ENCODE results near the gene C15orf62.

Gene C15orf62

GRCh38 chr15:40769274-40770146, at the start of gene C15orf62:
Gene C15orf62, plus strand, starts transcription at chr15:40769980. Its CDS starts 516 bp downstream, at chr15:40770496.
- H3K9me3 Mint-ChIP-seq, result no peaks in the 10 kb centered on the region
- H3K36me3 Mint-ChIP-seq, result peaks cover 26% of the 10 kb centered on the region
- H3K27me3 Mint-ChIP-seq, result no peaks in the 10 kb centered on the region
- peaks cover 58% of the 10 kb centered on the region for H3K4me1 Mint-ChIP-seq
- peak within 1 kb of the TSS; percentile 93 for H3K27ac Mint-ChIP-seq
- peak; percentile 92 for ATAC-seq
- H3K4me3 Mint-ChIP-seq, result peak within 1 kb of the TSS; percentile 69

GRCh38 chr15:40721701-40722100, 48.1 kb upstream of the C15orf62 start:
- Mint-ChIP-seq H3K27ac (no peak overlapping the region), H3K36me3 (peaks cover 6% of the 10 kb centered on the region), H3K27me3 (no peaks in the 10 kb centered on the region), H3K4me3 (no peak overlapping the region), H3K9me3 (no peaks in the 10 kb centered on the region), H3K4me1 (no peaks in the 10 kb centered on the region)
- no peak for ATAC-seq

- Mint-ChIP-seq H3K27ac (no peak overlapping the region), H3K4me3 (no peak overlapping the region), H3K27me3 (no peaks in the 10 kb centered on the region), H3K9me3 (no peaks in the 10 kb centered on the region), H3K36me3 (peaks cover 6% of the 10 kb centered on the region), H3K4me1 (no peaks in the 10 kb centered on the region)
- ATAC-seq, result no peak
Observed at GRCh38 chr15:40722354-40722753, 47.4 kb upstream of the C15orf62 start.

GRCh38 chr15:40722934-40723333, 46.8 kb upstream of the C15orf62 start:
- H3K4me3 Mint-ChIP-seq, result no peak overlapping the region
- no peaks in the 10 kb centered on the region for H3K9me3 Mint-ChIP-seq
- no peak overlapping the region for H3K27ac Mint-ChIP-seq
- H3K4me1 Mint-ChIP-seq, result no peaks in the 10 kb centered on the region
- no peak for ATAC-seq
- no peaks in the 10 kb centered on the region for H3K27me3 Mint-ChIP-seq
- peaks cover 6% of the 10 kb centered on the region for H3K36me3 Mint-ChIP-seq

- ATAC-seq, result no peak
- Mint-ChIP-seq H3K4me1 (no peaks in the 10 kb centered on the region), H3K27ac (no peak overlapping the region), H3K9me3 (no peaks in the 10 kb centered on the region), H3K4me3 (no peak overlapping the region), H3K36me3 (peaks cover 12% of the 10 kb centered on the region), H3K27me3 (no peaks in the 10 kb centered on the region)
Observed at GRCh38 chr15:40723919-40724318, 45.9 kb upstream of the C15orf62 start.

GRCh38 chr15:40731034-40731433, 38.7 kb upstream of the C15orf62 start:
- ATAC-seq, result no peak
- H3K27ac Mint-ChIP-seq, result no peak overlapping the region
- H3K27me3 Mint-ChIP-seq, result no peaks in the 10 kb centered on the region
- no peaks in the 10 kb centered on the region for H3K4me1 Mint-ChIP-seq
- H3K4me3 Mint-ChIP-seq, result no peak overlapping the region
- no peaks in the 10 kb centered on the region for H3K9me3 Mint-ChIP-seq
- H3K36me3 Mint-ChIP-seq, result peaks cover 28% of the 10 kb centered on the region

GRCh38 chr15:40736575-40736974, 33.2 kb upstream of the C15orf62 start:
- Mint-ChIP-seq H3K27me3 (no peaks in the 10 kb centered on the region), H3K9me3 (no peaks in the 10 kb centered on the region), H3K36me3 (peaks cover 16% of the 10 kb centered on the region), H3K4me3 (no peak overlapping the region), H3K4me1 (no peaks in the 10 kb centered on the region), H3K27ac (no peak overlapping the region)
- no peak for ATAC-seq

GRCh38 chr15:40737048-40737447, 32.7 kb upstream of the C15orf62 start:
- H3K9me3 Mint-ChIP-seq, result no peaks in the 10 kb centered on the region
- no peak for ATAC-seq
- H3K27me3 Mint-ChIP-seq, result no peaks in the 10 kb centered on the region
- H3K36me3 Mint-ChIP-seq, result peaks cover 16% of the 10 kb centered on the region
- no peak overlapping the region for H3K4me3 Mint-ChIP-seq
- H3K4me1 Mint-ChIP-seq, result no peaks in the 10 kb centered on the region
- no peak overlapping the region for H3K27ac Mint-ChIP-seq

- no peak overlapping the region for H3K27ac Mint-ChIP-seq
- H3K27me3 Mint-ChIP-seq, result no peaks in the 10 kb centered on the region
- H3K9me3 Mint-ChIP-seq, result no peaks in the 10 kb centered on the region
- no peak overlapping the region for H3K4me3 Mint-ChIP-seq
- ATAC-seq, result no peak
- peaks cover 22% of the 10 kb centered on the region for H3K36me3 Mint-ChIP-seq
- no peaks in the 10 kb centered on the region for H3K4me1 Mint-ChIP-seq
Observed at GRCh38 chr15:40739047-40739446, 30.7 kb upstream of the C15orf62 start.

- no peak overlapping the region for H3K27ac Mint-ChIP-seq
- H3K9me3 Mint-ChIP-seq, result no peaks in the 10 kb centered on the region
- H3K4me1 Mint-ChIP-seq, result no peaks in the 10 kb centered on the region
- H3K27me3 Mint-ChIP-seq, result no peaks in the 10 kb centered on the region
- H3K36me3 Mint-ChIP-seq, result peaks cover 22% of the 10 kb centered on the region
- no peak overlapping the region for H3K4me3 Mint-ChIP-seq
- no peak for ATAC-seq
Observed at GRCh38 chr15:40739854-40740253, 29.9 kb upstream of the C15orf62 start.

GRCh38 chr15:40743485-40743901, 26.3 kb upstream of the C15orf62 start:
- H3K4me1 Mint-ChIP-seq, result no peaks in the 10 kb centered on the region
- no peaks in the 10 kb centered on the region for H3K27me3 Mint-ChIP-seq
- ATAC-seq, result no peak
- no peak overlapping the region for H3K4me3 Mint-ChIP-seq
- H3K36me3 Mint-ChIP-seq, result peaks cover 22% of the 10 kb centered on the region
- H3K27ac Mint-ChIP-seq, result no peak overlapping the region
- no peaks in the 10 kb centered on the region for H3K9me3 Mint-ChIP-seq

- no peaks in the 10 kb centered on the region for H3K9me3 Mint-ChIP-seq
- H3K36me3 Mint-ChIP-seq, result peaks cover 17% of the 10 kb centered on the region
- no peak overlapping the region for H3K4me3 Mint-ChIP-seq
- no peaks in the 10 kb centered on the region for H3K27me3 Mint-ChIP-seq
- no peak overlapping the region for H3K27ac Mint-ChIP-seq
- no peak for ATAC-seq
- H3K4me1 Mint-ChIP-seq, result no peaks in the 10 kb centered on the region
Observed at GRCh38 chr15:40743921-40744814, 25.6 kb upstream of the C15orf62 start.

GRCh38 chr15:40744815-40745152, 25.0 kb upstream of the C15orf62 start:
- H3K36me3 Mint-ChIP-seq, result peaks cover 21% of the 10 kb centered on the region

GRCh38 chr15:40746916-40747418, 22.8 kb upstream of the C15orf62 start:
- Mint-ChIP-seq H3K9me3 (no peaks in the 10 kb centered on the region), H3K4me1 (no peaks in the 10 kb centered on the region), H3K27ac (no peak overlapping the region), H3K4me3 (no peak overlapping the region), H3K36me3 (peaks cover 37% of the 10 kb centered on the region), H3K27me3 (no peaks in the 10 kb centered on the region)
- ATAC-seq, result no peak

More at GRCh38 chr15:40744815-40745152, 25.0 kb upstream of the C15orf62 start:
- Mint-ChIP-seq H3K4me3 (no peak overlapping the region), H3K27ac (no peak overlapping the region), H3K27me3 (no peaks in the 10 kb centered on the region), H3K9me3 (no peaks in the 10 kb centered on the region), H3K4me1 (no peaks in the 10 kb centered on the region)
- no peak for ATAC-seq
